C4-2B (cell line): Measurements from ENCODE around the gene CACNA1H.

ENCODE experiments used
- CTCF ChIP-seq: fragments of 450-650 bp; conservative IDR thresholded peaks from 2 replicates; pipeline ENCODE4 v1.5.1; 2017; ENCODE audit warnings: mild to moderate bottlenecking
- ZFX ChIP-seq: fragments of 450-650 bp; IDR thresholded peaks from 2 replicates; pipeline ENCODE4 v1.6.1; 2017

- TF ChIP-seq CTCF (no peak), ZFX (no peak)
These were observed 110.9 kb downstream of the CACNA1H start for GRCh38 chr16:1263591-1264344.
